GM13977 (cell line): ENCODE results near the gene DAPL1.

Experiments
- DNase-seq: peaks from one replicate; pipeline ENCODE4 v3.0.0; 2012; ENCODE audit warnings: low spot score
- in situ Hi-C: fragments of 300-500 bp; cut with MboI; formaldehyde crosslinking; loops from one replicate; pipeline ENCODE4 v1.12.0; 2022; ENCODE audit warnings: low sequenced_read_pairs, low pct_unique_long_range_greater_than_20kb, mixed read lengths, inconsistent platforms; ENCODE audit not compliant: unreplicated experiment
- TF ChIP-seq, protein P1 (sequence below): IDR thresholded peaks from 2 replicates; pipeline ENCODE4 v1.5.1; 2012; ENCODE audit warnings: mild to moderate bottlenecking, control low read depth; ENCODE audit not compliant: insufficient read depth; ENCODE audit errors: extremely low read depth, missing control alignments

Gene DAPL1

DNA sequence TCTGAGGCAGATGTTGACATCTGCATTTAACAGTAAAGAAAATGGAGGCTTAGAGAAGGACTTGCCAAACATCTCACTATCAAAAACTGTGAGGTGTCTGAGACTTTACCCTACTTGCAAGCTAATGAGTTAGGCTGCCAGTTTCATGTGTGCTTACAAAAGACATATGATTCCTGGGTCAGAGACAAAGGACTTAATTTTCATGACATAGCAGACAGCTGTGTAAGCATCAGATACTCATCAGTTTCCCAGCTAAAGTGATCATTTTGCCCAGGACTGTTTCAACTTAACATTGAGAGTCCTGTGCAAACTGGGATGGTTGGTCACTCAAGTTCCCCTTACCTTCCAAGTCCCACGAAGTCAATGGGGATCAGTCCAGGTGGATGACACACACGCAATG, 18.9 kb upstream of the DAPL1 start:
- in situ Hi-C loops: no loop called here
- TF ChIP-seq, protein P1, sequence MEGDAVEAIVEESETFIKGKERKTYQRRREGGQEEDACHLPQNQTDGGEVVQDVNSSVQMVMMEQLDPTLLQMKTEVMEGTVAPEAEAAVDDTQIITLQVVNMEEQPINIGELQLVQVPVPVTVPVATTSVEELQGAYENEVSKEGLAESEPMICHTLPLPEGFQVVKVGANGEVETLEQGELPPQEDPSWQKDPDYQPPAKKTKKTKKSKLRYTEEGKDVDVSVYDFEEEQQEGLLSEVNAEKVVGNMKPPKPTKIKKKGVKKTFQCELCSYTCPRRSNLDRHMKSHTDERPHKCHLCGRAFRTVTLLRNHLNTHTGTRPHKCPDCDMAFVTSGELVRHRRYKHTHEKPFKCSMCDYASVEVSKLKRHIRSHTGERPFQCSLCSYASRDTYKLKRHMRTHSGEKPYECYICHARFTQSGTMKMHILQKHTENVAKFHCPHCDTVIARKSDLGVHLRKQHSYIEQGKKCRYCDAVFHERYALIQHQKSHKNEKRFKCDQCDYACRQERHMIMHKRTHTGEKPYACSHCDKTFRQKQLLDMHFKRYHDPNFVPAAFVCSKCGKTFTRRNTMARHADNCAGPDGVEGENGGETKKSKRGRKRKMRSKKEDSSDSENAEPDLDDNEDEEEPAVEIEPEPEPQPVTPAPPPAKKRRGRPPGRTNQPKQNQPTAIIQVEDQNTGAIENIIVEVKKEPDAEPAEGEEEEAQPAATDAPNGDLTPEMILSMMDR: no peak
- no peak for DNase-seq

DNA sequence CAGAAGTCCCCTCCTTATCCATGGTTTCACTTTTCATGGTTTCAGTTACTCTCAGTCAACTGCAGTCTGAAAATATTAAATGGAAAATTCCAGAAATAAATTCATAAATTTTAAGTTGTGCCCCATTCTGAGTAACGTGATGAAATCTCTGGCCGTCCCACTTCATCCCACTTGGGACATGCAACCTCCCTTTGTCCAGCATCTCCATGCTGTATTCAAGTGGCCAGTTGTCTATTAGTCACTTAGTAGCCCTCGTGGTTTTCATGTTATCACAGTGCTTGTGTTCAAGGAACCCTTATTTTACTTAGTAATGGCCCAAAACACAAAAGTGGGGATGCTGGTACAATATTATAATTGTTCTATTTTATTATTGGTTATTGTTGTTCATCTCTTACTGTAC, 18.0 kb upstream of the DAPL1 start:
- in situ Hi-C loops: no loop called here
- TF ChIP-seq, protein P1: no peak
- DNase-seq: no peak

DNA sequence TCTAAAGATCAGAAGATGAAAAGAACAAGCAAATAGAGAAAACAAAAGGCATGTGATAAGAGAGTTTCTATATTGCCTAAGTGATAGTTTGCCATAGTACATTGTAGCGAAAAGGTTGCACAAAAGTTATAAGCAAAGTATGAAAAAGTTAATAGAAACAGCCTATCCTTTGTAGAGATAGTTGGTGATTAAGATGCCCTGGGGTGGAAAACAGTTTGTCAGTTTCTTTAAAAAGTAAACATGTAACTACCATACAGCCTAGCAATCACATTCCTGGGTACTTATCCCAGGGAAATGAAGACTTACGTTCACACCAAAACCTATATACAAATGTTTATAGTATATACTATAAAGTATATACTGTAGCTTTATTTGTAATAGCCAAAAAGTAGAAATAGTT, 16.9 kb upstream of the DAPL1 start:
- no peak for DNase-seq
- in situ Hi-C loops: no loop called here
- TF ChIP-seq, protein P1: no peak

DNA sequence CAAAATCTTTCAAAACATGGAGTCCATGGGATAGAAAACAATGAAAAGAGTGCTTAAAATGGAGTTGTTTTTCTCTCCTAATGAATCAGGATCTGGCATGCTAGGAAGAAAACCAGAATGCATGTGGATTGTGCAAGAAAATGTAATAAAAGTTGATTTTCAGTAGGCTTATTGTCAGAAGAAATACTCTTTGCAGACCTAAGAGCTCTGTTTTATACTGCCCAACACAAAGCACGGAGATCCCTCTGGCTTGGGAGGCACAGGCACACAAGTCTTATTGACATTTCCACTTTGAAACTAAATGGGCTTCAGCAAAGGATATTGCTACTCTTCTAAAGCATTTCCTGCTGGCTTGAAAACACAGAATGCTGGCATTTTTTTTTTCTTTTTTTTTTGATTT, 15.5 kb upstream of the DAPL1 start:
- DNase-seq: no peak
- TF ChIP-seq, protein P1: no peak
- in situ Hi-C loops: no loop called here

DNA sequence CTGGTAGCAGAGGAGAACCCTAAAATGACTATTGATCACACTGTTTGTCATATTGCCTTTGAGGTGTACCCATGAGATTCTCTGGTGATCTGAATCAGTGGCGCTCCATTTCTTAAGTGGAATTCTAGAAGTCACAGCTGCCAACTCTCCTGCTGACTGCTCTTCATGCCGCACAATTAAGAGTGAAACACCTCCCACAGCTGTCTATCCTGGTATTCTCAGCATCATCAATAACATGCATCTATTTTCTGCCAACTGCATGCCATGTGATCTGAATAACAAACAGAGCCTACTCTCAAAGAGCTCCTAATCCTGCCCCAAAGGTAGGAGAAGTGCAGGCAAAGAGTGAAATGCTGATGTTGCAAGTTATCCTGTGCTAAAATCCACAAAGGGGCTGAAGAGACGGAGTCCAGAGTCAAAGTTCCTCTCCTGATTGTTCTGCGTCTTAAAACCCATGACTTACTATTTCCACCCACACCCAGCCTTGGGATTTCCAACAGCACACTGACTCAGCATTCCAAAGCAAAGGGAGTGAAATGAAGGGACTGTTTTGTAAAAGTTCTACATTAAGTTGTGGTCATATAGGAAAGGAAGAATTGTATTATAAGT, 13.7 kb upstream of the DAPL1 start:
- in situ Hi-C loops: no loop called here
- TF ChIP-seq, protein P1: no peak
- DNase-seq: no peak

DNA sequence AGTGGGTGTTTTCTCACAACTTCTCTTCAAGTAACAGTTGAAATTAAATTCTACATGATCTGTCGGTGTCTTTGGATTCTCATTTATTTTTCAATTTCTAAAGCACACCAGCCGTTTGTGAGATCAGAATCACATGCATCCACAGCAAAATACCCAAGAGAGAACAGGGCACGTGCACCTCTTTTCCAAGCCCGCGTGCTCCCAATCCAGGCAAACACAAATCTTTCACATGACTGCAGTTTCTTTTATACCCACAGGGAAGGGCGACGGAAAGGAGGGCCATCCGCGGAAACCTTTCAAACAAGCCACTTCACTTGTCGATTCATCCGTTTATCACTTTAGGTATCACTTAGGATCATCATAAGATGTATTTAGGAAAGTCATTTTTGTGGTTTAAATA, 13.0 kb upstream of the DAPL1 start:
- DNase-seq: no peak
- TF ChIP-seq, protein P1: no peak
- in situ Hi-C loops: no loop called here

DNA sequence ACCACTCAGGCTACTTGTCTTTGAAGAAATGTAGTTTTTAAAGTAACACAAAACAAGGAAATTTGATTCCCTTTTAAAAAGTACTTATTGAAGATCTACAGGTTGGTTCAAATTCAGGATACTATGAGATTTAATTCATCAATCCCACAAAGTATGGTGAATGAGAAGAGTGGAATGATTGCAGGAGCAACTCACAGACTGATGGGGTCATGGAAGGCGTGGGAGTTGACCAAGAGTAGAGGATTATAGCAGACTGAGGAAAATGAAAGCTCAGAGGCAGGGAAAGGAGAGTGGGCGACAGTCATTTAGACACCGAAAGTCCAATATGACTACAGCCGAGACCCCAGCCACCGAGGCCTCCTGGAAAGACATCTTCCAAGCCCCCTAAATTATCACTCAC, 12.5 kb upstream of the DAPL1 start:
- TF ChIP-seq, protein P1: no peak
- in situ Hi-C loops: no loop called here
- no peak for DNase-seq
